Fibroblast of skin of right quadriceps (primary cell): ENCODE data around the gene TMEM131.

Experiments
- DNase-seq: peaks from one replicate; pipeline ENCODE4 v3.0.0-alpha.2; 2013

Gene TMEM131

GRCh38 chr2:97788986-97789644 lies 206.6 kb downstream of the TMEM131 start:
- DNase-seq: no peak

GRCh38 chr2:97785818-97786217 lies 209.9 kb downstream of the TMEM131 start:
- no peak for DNase-seq

- no peak for DNase-seq
Observed at GRCh38 chr2:97784953-97785352, 210.8 kb downstream of the TMEM131 start.

GRCh38 chr2:97781981-97782380 lies 213.8 kb downstream of the TMEM131 start:
- DNase-seq: no peak

- DNase-seq: no peak
Observed at GRCh38 chr2:97779141-97779540, 216.6 kb downstream of the TMEM131 start.

GRCh38 chr2:97775074-97775473 lies 220.7 kb downstream of the TMEM131 start:
- no peak for DNase-seq

GRCh38 chr2:97774425-97774824 lies 221.3 kb downstream of the TMEM131 start:
- DNase-seq: no peak

- no peak for DNase-seq
Observed at GRCh38 chr2:97770445-97770844, 225.3 kb downstream of the TMEM131 start.

GRCh38 chr2:97769711-97770110 lies 226.0 kb downstream of the TMEM131 start:
- no peak for DNase-seq

- DNase-seq: no peak
Observed at GRCh38 chr2:97769308-97769707, 226.4 kb downstream of the TMEM131 start.

GRCh38 chr2:97766567-97766966 lies 229.2 kb downstream of the TMEM131 start:
- DNase-seq: no peak

GRCh38 chr2:97765933-97766332 lies 229.8 kb downstream of the TMEM131 start:
- DNase-seq: no peak

GRCh38 chr2:97764559-97765263 lies 231.0 kb downstream of the TMEM131 start:
- no peak for DNase-seq

- no peak for DNase-seq
Observed at GRCh38 chr2:97763176-97763845, 232.4 kb downstream of the TMEM131 start.

GRCh38 chr2:97761192-97761591 lies 234.6 kb downstream of the TMEM131 start:
- DNase-seq: no peak

- DNase-seq: no peak
Observed at GRCh38 chr2:97760480-97761049, 235.2 kb downstream of the TMEM131 start.

GRCh38 chr2:97759727-97760407 lies 235.9 kb downstream of the TMEM131 start:
- no peak for DNase-seq

GRCh38 chr2:97758131-97758705 lies 237.5 kb downstream of the TMEM131 start:
- no peak for DNase-seq

- DNase-seq: no peak
Observed at GRCh38 chr2:97757062-97757461, 238.7 kb downstream of the TMEM131 start.

GRCh38 chr2:97755491-97755890 lies 240.3 kb downstream of the TMEM131 start:
- no peak for DNase-seq

GRCh38 chr2:97754690-97755346 lies 240.9 kb downstream of the TMEM131 start:
- no peak for DNase-seq
